ENCODE data around the gene HMGB1. TPM values are rescaled to one million over a fixed set of nuclear protein-coding genes. Genes with fewer than 3 reads are reported as not detected.

HMGB1 gene
- total RNA-seq, 1 experiment from 2014 or later = 567 TPM

- no TSS peak for BruUV-seq (replicated peaks)
- no peak overlapping the region for H3K9ac ChIP-seq (ENCODE audit: low read length)
- H3K79me2 ChIP-seq (ENCODE audit: low read length) = no peaks in the 10 kb centered on the region
- DNase-seq = no peak
- ChIA-PET CTCF (no interaction called here), POLR2A (ENCODE audit: unreplicated experiment) (no interaction called here)
- no peak overlapping the region for H3K4me3 ChIP-seq (ENCODE audit: low read length)
- intact Hi-C loops (cut with micrococcal nuclease) = no loop called here
- no peak overlapping the region for H3K4me2 ChIP-seq (ENCODE audit: low read length)
- no peaks in the 10 kb centered on the region for H3K9me3 ChIP-seq (ENCODE audit: low read length)
- H2AFZ ChIP-seq (ENCODE audit: low read length) = no peak overlapping the region
- H3K9me2 ChIP-seq (replicated peaks; ENCODE audit: low read length) = no peaks in the 10 kb centered on the region
- no peaks in the 10 kb centered on the region for H3K27me3 ChIP-seq (ENCODE audit: low read length)
- no peaks in the 10 kb centered on the region for H3F3A ChIP-seq (ENCODE audit: low read length, unreplicated experiment)
- H3K36me3 ChIP-seq (ENCODE audit: low read depth, low read length) = no peaks in the 10 kb centered on the region
- no peak overlapping the region for H3K27ac ChIP-seq (ENCODE audit: low read length)
- no peak for ATAC-seq
- no peak for TF ChIP-seq EZH2 (IDR thresholded peaks at IDR 0.05; ENCODE audit: low read length, unreplicated experiment)
- peaks cover 16% of the 10 kb centered on the region for H3K4me1 ChIP-seq (ENCODE audit: insufficient read depth, low read length)
- no peaks in the 10 kb centered on the region for H4K20me1 ChIP-seq (ENCODE audit: low read length)
These were observed 47.5 kb downstream of the HMGB1 start for GRCh38 chr13:30418075-30418716.

GRCh38 chr13:30416471-30416870, 49.3 kb downstream of the HMGB1 start:
- peaks cover 10% of the 10 kb centered on the region for H3K4me1 ChIP-seq (ENCODE audit: insufficient read depth, low read length)
- H3K4me2 ChIP-seq (ENCODE audit: low read length) = no peak overlapping the region
- BruUV-seq (replicated peaks) = no TSS peak
- no peaks in the 10 kb centered on the region for H3F3A ChIP-seq (ENCODE audit: low read length, unreplicated experiment)
- ATAC-seq (no peak), DNase-seq (no peak)
- CTCF ChIA-PET = no interaction called here
- no peaks in the 10 kb centered on the region for H4K20me1 ChIP-seq (ENCODE audit: low read length)
- no peaks in the 10 kb centered on the region for H3K36me3 ChIP-seq (ENCODE audit: low read depth, low read length)
- no peak overlapping the region for H3K4me3 ChIP-seq (ENCODE audit: low read length)
- H3K27me3 ChIP-seq (ENCODE audit: low read length) = no peaks in the 10 kb centered on the region
- no peaks in the 10 kb centered on the region for H3K9me3 ChIP-seq (ENCODE audit: low read length)
- no peak overlapping the region for H3K9ac ChIP-seq (ENCODE audit: low read length)
- POLR2A ChIA-PET (ENCODE audit: unreplicated experiment) = no interaction called here
- no peaks in the 10 kb centered on the region for H3K9me2 ChIP-seq (replicated peaks; ENCODE audit: low read length)
- H3K79me2 ChIP-seq (ENCODE audit: low read length) = no peaks in the 10 kb centered on the region
- intact Hi-C loops (cut with micrococcal nuclease) = no loop called here
- H2AFZ ChIP-seq (ENCODE audit: low read length) = no peak overlapping the region
- no peak for TF ChIP-seq CTCF (conservative IDR thresholded peaks at IDR 0.05; ENCODE audit: low read depth, low read length)
- no peak for TF ChIP-seq EZH2phosphoT487 (IDR thresholded peaks at IDR 0.05; ENCODE audit: borderline replicate concordance, low read length)
- no peak for TF ChIP-seq EZH2 (IDR thresholded peaks at IDR 0.05; ENCODE audit: low read length, unreplicated experiment)
- no peak overlapping the region for H3K27ac ChIP-seq (ENCODE audit: low read length)

- peaks cover 2% of the 10 kb centered on the region for H3K4me1 ChIP-seq (ENCODE audit: insufficient read depth, low read length)
- H3K9ac ChIP-seq (ENCODE audit: low read length) = no peak overlapping the region
- no peak for DNase-seq
- H3K4me3 ChIP-seq (ENCODE audit: low read length) = no peak overlapping the region
- no peak overlapping the region for H2AFZ ChIP-seq (ENCODE audit: low read length)
- TF ChIP-seq EZH2 (IDR thresholded peaks at IDR 0.05; ENCODE audit: low read length, unreplicated experiment) = no peak
- TF ChIP-seq EZH2phosphoT487 (IDR thresholded peaks at IDR 0.05; ENCODE audit: borderline replicate concordance, low read length) = no peak
- no peak for TF ChIP-seq CTCF (conservative IDR thresholded peaks at IDR 0.05; ENCODE audit: low read depth, low read length)
- H3K27ac ChIP-seq (ENCODE audit: low read length) = no peak overlapping the region
- H3K9me2 ChIP-seq (replicated peaks; ENCODE audit: low read length) = no peaks in the 10 kb centered on the region
- intact Hi-C loops (cut with micrococcal nuclease) = no loop called here
- H3K27me3 ChIP-seq (ENCODE audit: low read length) = no peaks in the 10 kb centered on the region
- no TSS peak for BruUV-seq (replicated peaks)
- ChIA-PET POLR2A (ENCODE audit: unreplicated experiment) (no interaction called here), CTCF (no interaction called here)
- no peaks in the 10 kb centered on the region for H3K79me2 ChIP-seq (ENCODE audit: low read length)
- no peaks in the 10 kb centered on the region for H3F3A ChIP-seq (ENCODE audit: low read length, unreplicated experiment)
- no peaks in the 10 kb centered on the region for H4K20me1 ChIP-seq (ENCODE audit: low read length)
- no peaks in the 10 kb centered on the region for H3K9me3 ChIP-seq (ENCODE audit: low read length)
- no peaks in the 10 kb centered on the region for H3K36me3 ChIP-seq (ENCODE audit: low read depth, low read length)
- no peak for ATAC-seq
- H3K4me2 ChIP-seq (ENCODE audit: low read length) = no peak overlapping the region
These were observed 50.2 kb downstream of the HMGB1 start for GRCh38 chr13:30415430-30416030.
